Bone marrow (tissue), 2 donors: Measurements from ENCODE around the gene FN1.

Source experiments
- DNase-seq, 2 donors: peaks; one replicate each; lab custom pipeline; 2025; lab: John Stamatoyannopoulos, UW

The FN1 gene

GRCh38 chr2:215441560-215442400 lies 5.9 kb upstream of the FN1 start:
- DNase-seq: no peak

- DNase-seq: no peak
Observed at GRCh38 chr2:215439980-215440512, 4.2 kb upstream of the FN1 start.

DNA sequence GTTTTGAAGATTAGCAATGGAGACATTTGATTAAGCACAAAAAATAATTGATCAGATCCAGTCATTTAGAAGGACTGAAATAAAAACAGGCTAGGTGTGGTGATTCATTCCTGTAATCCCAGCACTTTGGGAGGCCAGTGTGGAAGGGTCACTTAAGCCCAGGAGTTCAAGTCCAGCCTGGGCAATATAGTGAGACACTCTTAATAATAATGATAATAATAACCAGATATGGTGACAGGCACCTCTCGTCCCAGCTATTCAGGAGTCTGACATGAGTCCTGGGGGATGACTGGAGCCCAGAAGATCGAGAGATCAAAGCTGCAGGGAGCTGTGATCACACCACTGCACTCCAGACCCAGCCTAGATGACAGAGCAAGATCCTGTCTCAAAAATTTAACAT lies 3.5 kb upstream of the FN1 start:
- DNase-seq: no peak

DNA sequence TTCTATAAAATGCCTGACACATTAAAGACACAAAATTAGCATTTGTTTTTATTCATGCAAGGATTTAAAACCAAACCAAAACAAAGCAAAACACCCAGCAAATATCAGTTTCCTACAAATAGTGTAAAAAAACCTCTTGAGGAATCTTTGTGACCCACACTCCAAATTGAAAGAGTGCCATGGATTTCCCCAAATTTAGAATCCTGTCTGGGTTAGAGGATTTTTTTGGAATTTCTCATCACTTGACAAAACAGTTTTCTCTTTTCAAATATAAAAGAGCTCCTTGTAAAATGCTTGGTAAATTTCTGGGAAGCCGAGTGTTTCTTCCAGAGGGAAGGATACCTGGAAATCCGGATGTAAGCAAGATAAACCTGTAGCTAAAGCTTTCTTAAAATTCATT lies 1.7 kb upstream of the FN1 start:
- no peak for DNase-seq

- no peak for DNase-seq
Observed at GRCh38 chr2:215436705-215437565, 1.1 kb upstream of the FN1 start.

- peak in 1 of 2 donors; percentile 29 for DNase-seq
Observed at GRCh38 chr2:215435280-215435869, 493 bp downstream of the FN1 start.

DNA sequence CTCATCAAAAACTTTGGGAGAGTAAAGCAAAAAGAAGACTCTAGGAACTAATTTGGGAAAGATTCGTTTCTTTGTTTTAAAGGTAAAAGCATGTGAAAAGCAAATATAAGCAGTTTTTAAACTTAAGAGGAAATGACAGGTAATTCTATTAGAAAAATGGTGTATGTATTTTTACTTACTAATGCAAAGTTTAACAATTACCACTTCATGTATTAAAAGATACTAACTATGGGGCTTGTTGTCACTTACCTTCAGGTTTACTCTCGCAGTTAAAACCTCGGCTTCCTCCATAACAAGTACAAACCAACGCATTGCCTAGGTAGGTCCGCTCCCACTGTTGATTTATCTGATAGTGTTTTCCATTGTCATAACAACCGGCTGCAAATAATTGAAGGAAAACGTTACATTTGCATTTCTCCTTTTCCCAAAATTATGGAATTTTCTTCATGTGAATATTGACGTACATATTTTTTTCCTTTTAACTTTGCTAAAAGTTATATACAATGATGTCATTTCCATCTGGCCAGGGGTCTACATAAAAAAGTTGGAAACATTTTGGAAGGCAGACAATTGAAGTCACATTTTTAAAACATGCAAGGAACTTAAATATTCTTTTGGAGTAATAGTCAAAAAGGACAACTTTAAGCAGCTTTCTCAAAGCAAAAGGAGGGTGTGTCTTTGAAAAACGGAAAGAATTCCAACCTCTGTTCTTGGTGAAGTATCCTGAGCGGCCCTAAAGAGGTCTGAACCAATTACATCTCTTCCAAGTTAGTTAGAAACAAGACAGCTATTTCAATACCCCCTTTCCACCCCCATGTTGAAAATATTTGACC lies 1.2 kb downstream of the FN1 start:
- no peak for DNase-seq

DNA sequence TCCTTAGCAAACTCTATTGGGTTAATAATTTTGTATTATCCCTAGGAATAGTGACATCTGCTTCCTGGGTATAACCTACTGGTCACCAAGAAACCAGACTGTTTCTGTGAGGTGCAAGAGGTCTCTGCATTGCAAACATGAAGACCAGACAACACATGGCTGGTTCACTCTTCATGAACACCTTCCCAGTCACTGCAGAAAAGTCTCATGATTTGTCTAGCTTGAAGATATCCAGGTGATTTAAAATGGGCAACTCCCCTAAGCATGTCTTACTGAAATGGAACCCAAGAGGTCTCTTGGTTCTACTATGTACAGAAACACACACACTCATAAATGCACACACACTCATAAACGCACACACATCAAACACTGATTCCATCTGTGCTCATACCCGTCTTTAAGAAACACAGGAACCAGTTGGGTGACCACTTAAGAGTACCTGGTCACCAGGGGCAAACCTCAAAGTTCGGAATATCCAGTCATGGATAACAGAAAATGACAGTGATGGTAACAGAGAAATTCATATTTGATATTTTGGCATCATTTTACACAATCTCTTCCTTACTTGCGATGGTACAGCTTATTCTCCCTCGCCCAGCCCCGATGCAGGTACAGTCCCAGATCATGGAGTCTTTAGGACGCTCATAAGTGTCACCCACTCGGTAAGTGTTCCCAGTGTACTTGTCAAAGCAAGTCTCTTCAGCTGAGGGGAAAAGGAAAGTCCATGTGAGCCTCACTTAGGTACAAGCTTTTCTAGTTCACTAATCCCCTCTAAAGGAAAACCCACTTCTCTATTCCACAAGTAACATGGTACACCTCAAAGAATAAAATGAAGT lies 2.9 kb downstream of the FN1 start:
- DNase-seq: no peak

- DNase-seq: no peak
Observed at GRCh38 chr2:215431778-215432758, 3.8 kb downstream of the FN1 start.

GRCh38 chr2:215431290-215431689 lies 4.6 kb downstream of the FN1 start:
- no peak for DNase-seq

DNA sequence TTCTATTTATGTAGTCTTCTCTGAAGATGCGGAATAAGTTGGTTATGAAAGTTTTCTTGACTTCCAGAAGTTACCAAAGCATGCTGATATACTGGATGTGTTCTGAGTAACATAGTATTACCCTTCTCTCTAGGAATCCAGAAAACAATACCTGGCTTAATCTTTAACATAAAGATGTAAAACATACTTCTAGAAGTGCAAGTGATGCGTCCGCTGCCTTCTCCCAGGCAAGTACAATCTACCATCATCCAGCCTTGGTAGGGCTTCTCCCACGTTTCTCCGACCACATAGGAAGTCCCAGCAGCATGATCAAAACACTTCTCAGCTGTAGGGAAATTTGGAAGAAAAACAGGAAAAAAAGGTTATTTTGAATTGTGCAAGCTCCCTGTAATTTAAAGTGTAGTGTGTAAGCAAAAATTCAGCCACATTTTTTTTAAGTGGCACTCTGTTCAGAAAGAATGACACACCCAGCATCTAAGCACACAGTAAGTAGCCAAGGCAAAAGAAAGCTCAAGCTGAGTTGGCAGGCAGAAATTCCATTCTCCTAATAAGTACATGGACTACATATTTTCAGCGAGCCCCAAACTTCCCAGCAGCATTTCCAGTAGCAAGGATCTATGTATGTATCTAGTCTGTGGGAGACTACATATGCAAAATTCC lies 5.2 kb downstream of the FN1 start:
- no peak for DNase-seq

GRCh38 chr2:215429424-215429823 lies 6.4 kb downstream of the FN1 start:
- DNase-seq: no peak

DNA sequence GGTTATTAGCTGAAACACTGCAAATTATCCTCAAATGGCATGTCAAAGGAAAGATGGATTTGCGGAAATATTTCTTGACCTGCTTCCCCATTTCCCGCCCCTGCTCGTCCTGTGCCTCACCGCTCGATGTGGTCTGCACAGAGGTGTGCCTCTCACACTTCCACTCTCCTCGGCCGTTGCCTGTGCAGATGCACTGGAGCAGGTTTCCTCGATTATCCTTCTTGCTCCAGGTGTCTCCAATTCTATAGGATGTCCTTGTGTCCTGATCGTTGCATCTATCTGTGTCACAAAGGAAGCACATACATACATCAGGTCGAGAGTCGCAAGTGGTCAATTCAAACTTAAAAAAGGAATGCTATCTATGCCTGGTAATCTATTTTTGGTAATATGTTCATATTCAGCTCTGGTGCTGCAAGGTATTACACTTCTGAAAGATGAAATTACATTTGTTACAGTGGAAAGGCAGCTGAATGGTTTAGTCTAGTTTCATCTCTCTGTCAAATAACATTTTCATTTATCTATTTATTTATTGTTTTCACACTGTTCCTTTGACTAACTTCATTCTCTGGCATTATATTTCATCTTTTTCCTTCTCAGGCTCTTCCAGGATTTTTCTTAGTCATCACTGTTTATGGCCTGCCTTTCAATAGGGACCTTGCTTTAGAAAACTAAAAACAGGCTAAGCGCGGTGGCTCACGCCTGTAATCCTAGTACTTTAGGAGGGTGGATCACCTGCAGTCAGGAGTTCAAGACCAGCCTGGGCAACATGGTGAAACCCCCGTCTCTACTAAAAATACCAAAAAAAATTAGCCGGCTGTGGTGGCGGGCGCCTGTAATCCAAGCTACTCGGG lies 7.6 kb downstream of the FN1 start:
- DNase-seq: no peak

DNA sequence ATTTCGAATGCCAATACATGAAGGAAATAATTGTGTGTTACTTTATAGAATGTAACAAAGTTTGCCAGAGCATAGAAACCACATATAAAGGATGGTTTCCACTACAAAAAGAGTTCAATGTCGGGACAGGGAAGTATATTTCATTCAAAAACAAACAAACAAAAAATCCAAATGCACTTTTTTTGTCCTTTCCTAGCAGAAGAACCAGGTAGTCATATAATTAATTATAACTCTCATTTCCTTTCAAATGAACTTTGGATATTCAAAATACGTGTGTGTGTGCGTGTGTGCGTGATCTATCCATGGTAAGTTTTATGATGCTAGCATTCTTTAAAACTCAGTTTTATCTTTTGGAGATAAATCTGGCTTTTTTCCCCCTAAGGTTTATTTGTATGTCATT lies 8.3 kb downstream of the FN1 start:
- no peak for DNase-seq

GRCh38 chr2:215425021-215425782 lies 10.7 kb downstream of the FN1 start:
- no peak for DNase-seq

- DNase-seq: no peak
Observed at GRCh38 chr2:215423928-215424540, 11.8 kb downstream of the FN1 start.

DNA sequence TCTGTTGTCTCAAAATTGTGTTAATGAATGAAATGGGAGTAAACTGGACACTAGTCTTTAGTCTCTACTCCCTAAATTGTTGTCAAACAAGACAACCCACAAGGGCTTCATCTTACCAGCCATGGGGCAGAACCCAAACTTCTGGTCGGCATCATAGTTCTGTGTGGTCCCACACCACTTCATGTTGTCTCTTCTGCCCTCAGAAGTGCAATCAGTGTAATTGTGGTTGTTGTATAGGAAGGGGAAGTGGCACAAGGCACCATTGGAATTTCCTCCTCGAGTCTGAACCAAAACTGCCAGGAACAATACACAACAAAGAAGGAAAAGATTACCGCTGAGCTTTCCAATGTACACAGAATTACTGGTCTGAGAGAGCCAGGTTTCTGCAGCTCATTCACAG lies 12.6 kb downstream of the FN1 start:
- no peak for DNase-seq
